GM19455 (cell line): ENCODE data around the gene CRYGC.

ENCODE experiments used
- ATAC-seq: cut with Tn5 transposase; IDR thresholded peaks from one replicate; pipeline ENCODE4 v1.9.1; 2021; ENCODE audit not compliant: unreplicated experiment

The CRYGC gene

GRCh38 chr2:208129744-208130711, at the start of gene CRYGC:
CRYGC (minus strand) TSS chr2:208129828; CDS start chr2:208129792, 36 bp downstream.
- no peak for ATAC-seq

GRCh38 chr2:208179028-208179609, 49.5 kb upstream of the CRYGC start:
- no peak for ATAC-seq

GRCh38 chr2:208175840-208176153, 46.2 kb upstream of the CRYGC start:
- ATAC-seq = no peak

- ATAC-seq = peak; percentile 98
Observed at GRCh38 chr2:208175069-208175839, 45.6 kb upstream of the CRYGC start.

DNA sequence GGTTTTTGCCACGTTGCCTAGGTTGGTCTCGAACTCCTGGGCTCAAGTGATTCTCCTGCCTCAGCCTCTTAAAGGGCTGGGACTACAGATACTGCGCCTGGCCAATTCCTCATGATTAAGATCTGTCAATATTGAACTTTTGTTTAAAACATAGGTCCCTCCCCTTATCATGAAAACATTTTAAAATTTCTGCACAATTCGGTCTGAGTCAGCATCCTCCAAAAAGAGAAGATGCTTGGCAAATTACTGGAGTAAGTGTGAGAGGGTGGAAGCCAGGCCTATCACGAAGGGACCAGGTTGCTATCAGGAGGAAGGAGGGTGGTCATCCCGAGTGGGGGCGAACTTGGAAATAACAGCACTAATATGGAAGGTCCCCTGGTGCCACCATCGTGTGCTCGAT, 44.5 kb upstream of the CRYGC start:
- ATAC-seq = no peak

GRCh38 chr2:208172125-208172524, 42.5 kb upstream of the CRYGC start:
- ATAC-seq = no peak

DNA sequence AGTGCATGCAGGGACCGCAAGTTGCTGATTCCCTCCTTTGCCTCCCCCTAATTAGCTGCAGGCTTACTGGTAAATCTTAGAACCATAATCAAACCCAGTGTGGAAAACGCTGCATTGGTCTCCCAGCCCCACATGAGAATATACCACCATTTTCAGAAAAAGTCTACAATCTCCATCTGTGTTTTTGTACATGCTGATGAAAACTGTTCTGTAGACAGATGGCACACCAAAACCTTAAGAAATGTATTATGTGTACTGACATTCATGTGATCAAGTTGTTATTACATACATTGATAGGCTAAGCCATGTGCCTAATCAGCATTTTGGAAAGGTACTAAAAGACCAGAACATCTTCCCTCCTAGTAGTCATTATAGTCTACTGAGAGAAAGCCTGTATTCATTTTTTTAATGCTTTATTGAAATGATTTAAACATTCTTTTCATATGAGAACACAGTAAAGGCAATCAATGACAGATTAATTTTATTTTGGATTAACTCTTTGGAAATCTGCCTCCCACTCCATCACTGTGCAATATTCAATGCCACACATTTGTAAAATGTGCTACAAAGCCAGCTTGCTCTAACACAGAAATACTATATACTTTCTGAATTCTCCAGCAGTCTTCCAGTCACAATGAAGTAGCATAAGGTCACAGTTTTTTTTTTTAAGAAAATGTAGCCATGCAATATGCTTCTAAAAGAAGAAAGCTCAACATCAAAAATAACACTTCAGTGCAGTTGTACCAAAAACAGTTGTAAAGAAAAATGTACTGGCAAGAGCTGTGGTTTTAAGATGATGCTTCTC, 35.5 kb upstream of the CRYGC start:
- ATAC-seq = no peak

- no peak for ATAC-seq
Observed at GRCh38 chr2:208163489-208163888, 33.9 kb upstream of the CRYGC start, which contains the start of gene CRYGA. CRYGA (minus strand) TSS chr2:208163589; CDS start chr2:208163556, 33 bp downstream.

DNA sequence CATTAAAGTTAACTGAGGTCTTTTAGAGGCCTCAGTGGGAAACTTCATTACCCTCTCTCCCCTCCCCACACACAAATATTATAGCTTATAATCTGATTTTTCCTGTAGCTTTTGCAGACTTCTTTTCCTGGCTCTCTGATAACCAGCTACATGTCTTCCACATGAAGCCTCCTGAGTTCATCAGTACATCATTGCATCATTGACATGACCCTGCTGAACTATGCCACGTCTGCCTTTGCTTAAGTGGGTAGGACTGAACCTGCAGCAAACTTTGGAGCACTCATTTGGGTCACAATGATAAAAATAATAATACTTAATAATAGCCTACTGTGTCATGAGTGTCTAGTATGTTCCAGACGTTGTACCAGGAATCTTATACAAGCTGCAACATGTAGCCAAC, 26.8 kb upstream of the CRYGC start:
- ATAC-seq = no peak

GRCh38 chr2:208153156-208153555, 23.5 kb upstream of the CRYGC start:
- no peak for ATAC-seq

- no peak for ATAC-seq
Observed at GRCh38 chr2:208150956-208151355, 21.3 kb upstream of the CRYGC start.

GRCh38 chr2:208150094-208150493, 20.5 kb upstream of the CRYGC start:
- ATAC-seq = no peak

GRCh38 chr2:208148803-208149202, 19.2 kb upstream of the CRYGC start:
- no peak for ATAC-seq

DNA sequence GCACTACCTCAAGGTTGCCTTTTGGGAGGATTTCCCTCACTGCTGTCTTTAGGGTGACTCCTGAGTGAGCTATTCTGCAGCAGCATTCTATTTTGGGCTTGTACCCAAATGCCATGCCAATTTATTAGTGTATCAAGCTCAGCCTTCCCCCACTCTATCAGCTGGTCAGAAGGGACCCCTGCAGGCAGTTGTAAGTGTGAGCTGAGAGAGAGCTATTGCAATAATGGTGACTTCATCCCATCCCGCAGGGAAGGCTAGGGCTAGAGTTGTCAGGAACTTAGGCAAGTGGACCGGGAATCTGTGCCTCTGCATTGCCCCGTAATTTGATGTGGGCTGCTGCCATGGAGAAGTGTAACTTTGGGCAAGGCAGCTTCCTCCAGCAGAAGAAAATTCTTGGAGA, 18.1 kb upstream of the CRYGC start:
- no peak for ATAC-seq

DNA sequence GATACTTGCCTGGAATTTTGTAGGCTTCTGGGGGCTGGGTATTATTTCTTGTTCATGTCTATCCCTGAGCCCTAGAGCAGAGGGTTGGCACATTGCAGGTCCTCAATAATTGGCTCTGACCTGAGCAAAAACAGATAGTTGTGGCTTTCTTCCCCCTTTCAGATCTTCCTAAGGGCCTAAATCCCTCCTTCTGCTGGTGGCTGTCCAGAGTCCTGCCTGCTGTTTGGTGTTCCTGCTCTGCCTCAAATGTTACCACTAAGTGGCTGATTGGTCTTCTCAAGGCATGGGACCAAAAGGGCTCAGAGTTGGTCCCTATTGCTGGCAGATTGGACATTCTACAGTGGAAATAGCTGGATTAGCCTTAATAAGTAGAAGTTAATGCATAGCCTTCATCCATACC, 17.4 kb upstream of the CRYGC start:
- no peak for ATAC-seq

- no peak for ATAC-seq
Observed at GRCh38 chr2:208146006-208146405, 16.4 kb upstream of the CRYGC start, which contains the start of gene CRYGB. CRYGB (minus strand) TSS chr2:208146158; CDS start chr2:208146120, 38 bp downstream.

- no peak for ATAC-seq
Observed at GRCh38 chr2:208142925-208143799, 13.5 kb upstream of the CRYGC start.

GRCh38 chr2:208142240-208142924, 12.8 kb upstream of the CRYGC start:
- no peak for ATAC-seq

DNA sequence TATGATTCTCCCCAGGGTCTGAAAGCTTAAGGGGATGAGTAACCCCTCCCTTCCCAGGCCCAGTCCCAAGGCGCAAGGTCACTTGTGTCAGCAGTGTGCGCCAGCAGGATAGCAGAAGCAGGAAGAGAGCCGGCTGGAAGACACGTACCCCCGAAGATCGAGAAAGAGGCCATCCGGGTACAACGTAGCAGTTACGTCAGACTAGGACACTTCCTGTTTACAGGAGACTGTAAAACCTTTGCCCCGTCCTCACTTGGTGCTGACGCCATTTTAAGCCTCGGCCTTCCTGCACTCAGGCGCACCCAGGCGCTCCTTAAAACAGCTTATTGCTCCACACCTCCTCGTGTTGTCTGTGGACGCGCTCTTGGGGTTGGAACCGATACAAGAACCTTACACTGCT, 9.8 kb upstream of the CRYGC start:
- ATAC-seq = no peak
